ENCODE data around the gene YWHAG. TPM values are rescaled to one million over a fixed set of nuclear protein-coding genes. Genes with fewer than 3 reads are reported as not detected.

YWHAG gene
- total RNA-seq, 1 experiment from 2014 or later = 113 TPM

- no peak for DNase-seq
- no peaks in the 10 kb centered on the region for H3K36me3 Mint-ChIP-seq (ENCODE audit: insufficient read depth, unreplicated experiment)
- intact Hi-C loops (cut with micrococcal nuclease; ENCODE audit: unreplicated experiment) = no loop called here
- CTCF ChIA-PET = interaction anchor here (0.7 kb wide), 1 partner anchor 288 kb away, joined by 3 read pairs; no protein-coding TSS in a partner anchor
- no peaks in the 10 kb centered on the region for H3K9me3 Mint-ChIP-seq (ENCODE audit: low read depth, unreplicated experiment)
- H3K27ac Mint-ChIP-seq (ENCODE audit: unreplicated experiment) = no peak overlapping the region
- H3K4me3 Mint-ChIP-seq (ENCODE audit: low read depth, unreplicated experiment) = peak overlapping the region; percentile 60
- peaks cover 86% of the 10 kb centered on the region for H3K27me3 Mint-ChIP-seq (ENCODE audit: unreplicated experiment)
- BruUV-seq (replicated peaks) = no TSS peak
- peaks cover 10% of the 10 kb centered on the region for H3K4me1 Mint-ChIP-seq (ENCODE audit: low read depth, unreplicated experiment)
- TF ChIP-seq CTCF (IDR thresholded peaks at IDR 0.05; ENCODE audit: unreplicated experiment) = no peak
Measured at GRCh38 chr7:76281706-76282343, 77.0 kb downstream of the YWHAG start.

GRCh38 chr7:76281006-76281705 is 77.6 kb downstream of the YWHAG start:
- Mint-ChIP-seq H3K36me3 (ENCODE audit: insufficient read depth, unreplicated experiment) (no peaks in the 10 kb centered on the region), H3K4me3 (ENCODE audit: low read depth, unreplicated experiment) (peak overlapping the region; percentile 0), H3K4me1 (ENCODE audit: low read depth, unreplicated experiment) (peaks cover 10% of the 10 kb centered on the region), H3K9me3 (ENCODE audit: low read depth, unreplicated experiment) (no peaks in the 10 kb centered on the region), H3K27ac (ENCODE audit: unreplicated experiment) (no peak overlapping the region), H3K27me3 (ENCODE audit: unreplicated experiment) (peaks cover 88% of the 10 kb centered on the region)
- intact Hi-C loops (cut with micrococcal nuclease; ENCODE audit: unreplicated experiment) = no loop called here
- CTCF ChIA-PET = no interaction called here
- no peak for DNase-seq
- BruUV-seq (replicated peaks) = no TSS peak
- TF ChIP-seq CTCF (IDR thresholded peaks at IDR 0.05; ENCODE audit: unreplicated experiment) = no peak

- Mint-ChIP-seq H3K27ac (ENCODE audit: unreplicated experiment) (no peak overlapping the region), H3K4me3 (ENCODE audit: low read depth, unreplicated experiment) (peak overlapping the region; percentile 0), H3K4me1 (ENCODE audit: low read depth, unreplicated experiment) (peaks cover 10% of the 10 kb centered on the region), H3K36me3 (ENCODE audit: insufficient read depth, unreplicated experiment) (no peaks in the 10 kb centered on the region), H3K9me3 (ENCODE audit: low read depth, unreplicated experiment) (no peaks in the 10 kb centered on the region), H3K27me3 (ENCODE audit: unreplicated experiment) (peaks cover 80% of the 10 kb centered on the region)
- TF ChIP-seq CTCF (IDR thresholded peaks at IDR 0.05; ENCODE audit: unreplicated experiment) = no peak
- BruUV-seq (replicated peaks) = no TSS peak
- CTCF ChIA-PET = no interaction called here
- intact Hi-C loops (cut with micrococcal nuclease; ENCODE audit: unreplicated experiment) = no loop called here
- no peak for DNase-seq
Measured at GRCh38 chr7:76280408-76280807, 78.4 kb downstream of the YWHAG start.

- Mint-ChIP-seq H3K9me3 (ENCODE audit: low read depth, unreplicated experiment) (no peaks in the 10 kb centered on the region), H3K27ac (ENCODE audit: unreplicated experiment) (no peak overlapping the region), H3K4me1 (ENCODE audit: low read depth, unreplicated experiment) (peaks cover 10% of the 10 kb centered on the region), H3K27me3 (ENCODE audit: unreplicated experiment) (peaks cover 74% of the 10 kb centered on the region), H3K4me3 (ENCODE audit: low read depth, unreplicated experiment) (no peak overlapping the region), H3K36me3 (ENCODE audit: insufficient read depth, unreplicated experiment) (no peaks in the 10 kb centered on the region)
- DNase-seq = no peak
- intact Hi-C loops (cut with micrococcal nuclease; ENCODE audit: unreplicated experiment) = no loop called here
- CTCF ChIA-PET = interaction anchor here (0.6 kb wide), 1 partner anchor 9 kb away, joined by 3 read pairs; no protein-coding TSS in a partner anchor
- no TSS peak for BruUV-seq (replicated peaks)
- no peak for TF ChIP-seq CTCF (IDR thresholded peaks at IDR 0.05; ENCODE audit: unreplicated experiment)
Measured at GRCh38 chr7:76278540-76278939, 80.3 kb downstream of the YWHAG start.

Other genes with a start within 250 kb of the YWHAG start
- gene SRRM3, start 157.1 kb downstream of the YWHAG start, total RNA-seq (2022) = 0.21 TPM in 1 of 2 replicates, not detected in the other
- 72.7 and 135 TPM in 2 replicates for gene HSPB1, start 56.3 kb downstream of the YWHAG start, total RNA-seq (2022)
- gene SSC4D, start 50.7 kb upstream of the YWHAG start, total RNA-seq (2022) = 0.51 TPM in 1 of 2 replicates, not detected in the other
- gene ZP3, start 66.0 kb upstream of the YWHAG start, total RNA-seq (2022) = 5.4 and 9.4 TPM in 2 replicates
- 43.6 and 51.7 TPM in 2 replicates for gene DTX2, start 102.7 kb upstream of the YWHAG start, total RNA-seq (2022)
- 6.0 and 14.6 TPM in 2 replicates for gene UPK3B, start 151.6 kb upstream of the YWHAG start, total RNA-seq (2022)
- gene SPDYE16, start 184.3 kb upstream of the YWHAG start, total RNA-seq (2022) = not detected in 2 replicates